IMR-90 (cell line): ENCODE data around the gene ABCB9. TPM values are rescaled to one million over a fixed set of nuclear protein-coding genes. Genes with fewer than 3 reads are reported as not detected.

Source experiments
- ATAC-seq: fragments of 200-7000 bp; cut with Tn5 transposase; 2 replicates; pipeline ENCODE4 v1.9.1; 2020; ENCODE audit warnings: low read depth, mild to moderate bottlenecking, moderate library complexity
- BruUV-seq: library from RNA; stranded (reverse); fragments of 400-500 nt; replicated peaks from 2 replicates; lab custom pipeline; 2021; lab: Mats Ljungman, UMichigan
- CTCF ChIA-PET: fragments of 300-600 bp; formaldehyde crosslinking; extraction: SDS; loops from one replicate; lab custom pipeline; 2021; ENCODE audit warnings: antibody characterized with exemption; lab: Yijun Ruan, JAX
- POLR2A ChIA-PET: fragments of 300-600 bp; sonication (Branson Sonifier 250); formaldehyde crosslinking; loops from one replicate; lab custom pipeline; 2022; ENCODE audit warnings: antibody characterized with exemption; ENCODE audit not compliant: unreplicated experiment; lab: Charles Lee
- DNase-seq: peaks from one replicate; pipeline ENCODE4 v3.0.0; 2013
- H2AFZ ChIP-seq: replicated peaks from 2 replicates; pipeline ENCODE3; 2013; ENCODE audit warnings: low read length, mild to moderate bottlenecking; ENCODE audit not compliant: poor library complexity
- H2AK5ac ChIP-seq: 2 replicates; pipeline ENCODE4 v1.6.1; 2013; ENCODE audit warnings: low read depth, low read length, inconsistent platforms
- H2AK9ac ChIP-seq: replicated peaks from 2 replicates; pipeline ENCODE3; 2013; ENCODE audit warnings: mild to moderate bottlenecking, low read depth, low read length, moderate library complexity; ENCODE audit not compliant: poor library complexity
- H2BK120ac ChIP-seq: 2 replicates; pipeline ENCODE4 v1.6.1; 2013; ENCODE audit warnings: low read depth, low read length, inconsistent platforms
- H2BK15ac ChIP-seq: 3 replicates; pipeline ENCODE4 v1.6.1; 2013; ENCODE audit warnings: low read depth, low read length, inconsistent platforms
- H2BK20ac ChIP-seq: 2 replicates; pipeline ENCODE4 v1.6.1; 2013; ENCODE audit warnings: low read depth, mild to moderate bottlenecking, inconsistent platforms, low read length, moderate library complexity
- H2BK5ac ChIP-seq: 2 replicates; pipeline ENCODE4 v1.6.1; 2013; ENCODE audit warnings: mild to moderate bottlenecking, low read depth, low read length, inconsistent platforms; ENCODE audit not compliant: poor library complexity, severe bottlenecking
- H3K14ac ChIP-seq: replicated peaks from 2 replicates; pipeline ENCODE4 v1.6.1; 2013; ENCODE audit warnings: low read depth, low read length, inconsistent platforms
- H3K18ac ChIP-seq: 2 replicates; pipeline ENCODE4 v1.6.1; 2013; ENCODE audit warnings: low read depth, low read length, control low read depth
- H3K23ac ChIP-seq: 2 replicates; pipeline ENCODE4 v1.6.1; 2013; ENCODE audit warnings: low read depth, low read length, inconsistent platforms
- H3K27ac ChIP-seq: 2 replicates; pipeline ENCODE4 v1.5.1; 2013; ENCODE audit warnings: mild to moderate bottlenecking, control low read depth, low read length; ENCODE audit not compliant: insufficient read depth
- H3K27me3 ChIP-seq: 2 replicates; pipeline ENCODE4 v1.6.1; 2013; ENCODE audit warnings: low read length; ENCODE audit not compliant: control insufficient read depth, insufficient read depth
- H3K36me3 ChIP-seq: 2 replicates; pipeline ENCODE4 v1.6.1; 2013; ENCODE audit warnings: low read length, mixed read lengths; ENCODE audit not compliant: control insufficient read depth, insufficient read depth
- H3K4ac ChIP-seq: 2 replicates; pipeline ENCODE4 v1.6.1; 2013; ENCODE audit warnings: low read depth, low read length, inconsistent platforms
- H3K4me1 ChIP-seq: 2 replicates; pipeline ENCODE4 v1.6.1; 2013; ENCODE audit warnings: low read length, mixed read lengths; ENCODE audit not compliant: control insufficient read depth, insufficient read depth
- H3K4me2 ChIP-seq: 2 replicates; pipeline ENCODE4 v1.6.1; 2013; ENCODE audit warnings: low read depth, mild to moderate bottlenecking, control low read depth, low read length, moderate library complexity
- H3K4me3 ChIP-seq: 2 replicates; pipeline ENCODE4 v1.5.1; 2013; ENCODE audit warnings: low read depth, mild to moderate bottlenecking, control low read depth, low read length, moderate library complexity; ENCODE audit not compliant: insufficient read depth
- H3K56ac ChIP-seq: 2 replicates; pipeline ENCODE4 v1.6.1; 2013; ENCODE audit warnings: low read length, inconsistent platforms; ENCODE audit not compliant: insufficient read depth; ENCODE audit errors: extremely low read depth
- H3K79me1 ChIP-seq, 2 experiments: 2 replicates each; pipeline ENCODE4 v1.6.1; 2013; ENCODE audit warnings: low read length in 2 of 2, inconsistent platforms in 1 of 2, low read depth in 1 of 2
- H3K9ac ChIP-seq: 2 replicates; pipeline ENCODE4 v1.6.1; 2013; ENCODE audit warnings: low read depth, low read length, control low read depth
- H3K9me1 ChIP-seq: 2 replicates; pipeline ENCODE4 v1.6.1; 2013; ENCODE audit warnings: low read length, inconsistent platforms; ENCODE audit not compliant: insufficient read depth
- H3K9me3 ChIP-seq: 2 replicates; pipeline ENCODE4 v1.6.1; 2013; ENCODE audit warnings: low read length; ENCODE audit not compliant: control insufficient read depth, insufficient read depth
- H4K20me1 ChIP-seq: 2 replicates; pipeline ENCODE4 v1.6.1; 2013; ENCODE audit warnings: low read length, inconsistent platforms; ENCODE audit not compliant: insufficient read depth
- H4K5ac ChIP-seq: 2 replicates; pipeline ENCODE4 v1.6.1; 2013; ENCODE audit warnings: mild to moderate bottlenecking, low read depth, low read length, control low read depth
- H4K8ac ChIP-seq, 2 experiments: 2 replicates each; pipeline ENCODE4 v1.6.1; 2013; ENCODE audit warnings: low read depth in 2 of 2, low read length in 2 of 2, control low read depth in 1 of 2, inconsistent platforms in 1 of 2
- H4K91ac ChIP-seq: 2 replicates; pipeline ENCODE4 v1.6.1; 2013; ENCODE audit warnings: low read depth, low read length, inconsistent platforms; ENCODE audit not compliant: insufficient read depth
- CEBPB ChIP-seq: IDR thresholded peaks from 2 replicates; pipeline ENCODE4 v1.6.1; 2012; ENCODE audit warnings: low read depth, low read length, improper control_type of control experiment
- CHD1 ChIP-seq: IDR thresholded peaks from 2 replicates; pipeline ENCODE4 v1.6.1; 2012; ENCODE audit warnings: low read depth, low read length, improper control_type of control experiment
- FOS ChIP-seq: fragments of 150-350 bp; IDR thresholded peaks from 2 replicates; pipeline ENCODE4 v1.6.1; 2016; ENCODE audit warnings: low read depth, low read length
- MAFK ChIP-seq: IDR thresholded peaks from 2 replicates; pipeline ENCODE4 v1.6.1; 2012; ENCODE audit warnings: low read depth, low read length, improper control_type of control experiment
- MAZ ChIP-seq: IDR thresholded peaks from 2 replicates; pipeline ENCODE4 v1.6.1; 2012; ENCODE audit warnings: low read depth, mild to moderate bottlenecking, low read length, improper control_type of control experiment, moderate library complexity, borderline replicate concordance
- NFE2L2 ChIP-seq: fragments of 150-350 bp; IDR thresholded peaks from 2 replicates; pipeline ENCODE4 v1.6.1; 2016; ENCODE audit warnings: low read depth, mild to moderate bottlenecking, low read length
- RAD21 ChIP-seq: IDR thresholded peaks from 2 replicates; pipeline ENCODE4 v1.6.1; 2012; ENCODE audit warnings: low read length, improper control_type of control experiment
- RCOR1 ChIP-seq: IDR thresholded peaks from 2 replicates; pipeline ENCODE4 v1.6.1; 2012; ENCODE audit warnings: mild to moderate bottlenecking, low read length, improper control_type of control experiment; ENCODE audit not compliant: insufficient replicate concordance
- RFX5 ChIP-seq: IDR thresholded peaks from 2 replicates; pipeline ENCODE4 v1.8.0; 2012; ENCODE audit warnings: low read depth, mild to moderate bottlenecking, low read length, moderate library complexity
- USF2 ChIP-seq: fragments of 150-350 bp; IDR thresholded peaks from 2 replicates; pipeline ENCODE4 v1.6.1; 2017; ENCODE audit warnings: mild to moderate bottlenecking, antibody characterized with exemption, low read length, low read depth
- WGBS, 2 experiments: methylation state at CpG; one replicate each; pipeline versions ENCODE4 v1.1.5 to v1.1.7; 2013; ENCODE audit warnings: missing lambda C conversion rate in 2 of 2; ENCODE audit not compliant: insufficient read length in 1 of 2; ENCODE audit errors: extremely low coverage in 2 of 2; 5-methylcytosine and 5-hydroxymethylcytosine counted together
- dilution Hi-C: fragments of 300-500 bp; cut with HindIII; formaldehyde crosslinking; loops from one replicate; pipeline ENCODE4 v1.14.3; 2018; ENCODE audit warnings: low sequenced_read_pairs; ENCODE audit not compliant: unreplicated experiment
- in situ Hi-C: fragments of 300-500 bp; cut with MboI; formaldehyde crosslinking; loops from 3 replicates; pipeline ENCODE4 v1.14.3; 2019; ENCODE audit warnings: low sequenced_read_pairs, inconsistent platforms, mixed read lengths
- intact Hi-C: fragments of 100-400 bp; cut with micrococcal nuclease; formaldehyde crosslinking; loops from 2 replicates; pipeline ENCODE4 v1.10.0; 2022
- polyA plus RNA-seq, 3 experiments: library from polyadenylated mRNA; depleted of rRNA; stranded (reverse); fragments of >200 nt; gene quantifications; 2 replicates each; pipeline ENCODE4 v1.2.3, GENCODE V29; 2012; ENCODE audit warnings: low replicate concordance in 1 of 3
- total RNA-seq: library from RNA; depleted of rRNA; stranded (reverse); fragments of >200 nt; gene quantifications from 2 replicates; pipeline ENCODE4 v1.2.3, GENCODE V29; 2012
- TF ChIP-seq, protein P1 (sequence below): fragments of 150-350 bp; IDR thresholded peaks from 2 replicates; pipeline ENCODE4 v1.6.1; 2016; ENCODE audit warnings: low read depth, mild to moderate bottlenecking, low read length, moderate library complexity, borderline replicate concordance

The ABCB9 gene
- total and polyA plus RNA-seq, 2 of the 4 experiments (the other 2 are of a cell fraction): 5.6 to 8.3 TPM

- Histone ChIP-seq H3K9ac (no peak overlapping the region), H3K79me1 (no peaks in the 10 kb centered on the region), H3K4ac (no peak overlapping the region), H3K9me1 (no peaks in the 10 kb centered on the region), H4K8ac (no peak overlapping the region), H2AK9ac (no peak overlapping the region), H4K91ac (no peak overlapping the region), H3K14ac (no peak overlapping the region), H2BK5ac (no peak overlapping the region), H3K4me1 (0 out of 2 replicates have a peak, but pooled peaks cover 2% of the 10 kb centered on the region), H2BK20ac (no peak overlapping the region), H3K56ac (no peak overlapping the region), H2BK15ac (no peak overlapping the region), H3K36me3 (no peaks in the 10 kb centered on the region), H2AFZ (no peak overlapping the region), H3K27me3 (no peaks in the 10 kb centered on the region), H4K5ac (no peak overlapping the region), H2BK120ac (no peak overlapping the region), H3K9me3 (no peaks in the 10 kb centered on the region), H3K4me3 (no peak overlapping the region), H3K18ac (no peak overlapping the region), H3K4me2 (no peak overlapping the region), H4K20me1 (no peaks in the 10 kb centered on the region), H3K27ac (no peak overlapping the region), H2AK5ac (no peak overlapping the region), H3K23ac (no peak overlapping the region)
- in situ Hi-C loops: no loop called here
- ChIA-PET POLR2A (no interaction called here), CTCF (no interaction called here)
- intact Hi-C loops: no loop called here
- dilution Hi-C loops: no loop called here
- WGBS, 2 experiments: 80% methylated on average over 2 of the region's 6 CpGs; no CpG with 5 or more reads in 1 of the 2 experiments
- TF ChIP-seq RFX5 (no peak), NFE2L2 (no peak), CEBPB (no peak), FOS (no peak), RAD21 (no peak), USF2 (no peak), CHD1 (no peak), RCOR1 (no peak), MAZ (no peak), MAFK (no peak)
- TF ChIP-seq, protein P1, sequence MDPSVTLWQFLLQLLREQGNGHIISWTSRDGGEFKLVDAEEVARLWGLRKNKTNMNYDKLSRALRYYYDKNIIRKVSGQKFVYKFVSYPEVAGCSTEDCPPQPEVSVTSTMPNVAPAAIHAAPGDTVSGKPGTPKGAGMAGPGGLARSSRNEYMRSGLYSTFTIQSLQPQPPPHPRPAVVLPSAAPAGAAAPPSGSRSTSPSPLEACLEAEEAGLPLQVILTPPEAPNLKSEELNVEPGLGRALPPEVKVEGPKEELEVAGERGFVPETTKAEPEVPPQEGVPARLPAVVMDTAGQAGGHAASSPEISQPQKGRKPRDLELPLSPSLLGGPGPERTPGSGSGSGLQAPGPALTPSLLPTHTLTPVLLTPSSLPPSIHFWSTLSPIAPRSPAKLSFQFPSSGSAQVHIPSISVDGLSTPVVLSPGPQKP: no peak
- no peak for DNase-seq
- no peak for ATAC-seq
- no TSS peak for BruUV-seq
Observed at GRCh38 chr12:122908915-122909314, 57.3 kb downstream of the ABCB9 start.
